ENCODE data around the gene CFAP410. TPM values are rescaled to one million over a fixed set of nuclear protein-coding genes. Genes with fewer than 3 reads are reported as not detected.

Gene CFAP410
- total and polyA plus RNA-seq, 2 of the 8 experiments (the other 6 are each of a cell fraction or from before 2014, with no cell fraction given): 10.6 to 12.0 TPM

DNA sequence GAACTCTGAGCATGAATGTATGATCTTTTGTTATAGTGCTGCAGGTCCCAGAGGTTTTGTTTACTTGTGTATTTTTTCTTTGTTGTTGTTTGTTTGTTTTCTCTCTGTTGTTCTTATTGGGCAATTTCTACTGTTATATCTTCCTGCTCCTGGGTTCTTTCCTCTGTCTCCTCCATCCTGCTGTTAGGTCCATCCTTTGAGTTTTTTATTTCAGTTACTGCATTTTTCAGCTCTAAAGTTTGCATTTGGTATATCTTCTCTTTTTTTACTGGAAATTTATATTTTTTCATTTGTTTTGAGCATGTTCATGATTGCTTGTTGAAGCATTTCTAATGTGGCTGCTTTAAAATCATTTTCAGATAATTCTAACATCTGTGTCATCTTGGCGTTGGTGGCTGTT is 24.1 kb upstream of the CFAP410 start (continued):
- TF ChIP-seq, protein P1, sequence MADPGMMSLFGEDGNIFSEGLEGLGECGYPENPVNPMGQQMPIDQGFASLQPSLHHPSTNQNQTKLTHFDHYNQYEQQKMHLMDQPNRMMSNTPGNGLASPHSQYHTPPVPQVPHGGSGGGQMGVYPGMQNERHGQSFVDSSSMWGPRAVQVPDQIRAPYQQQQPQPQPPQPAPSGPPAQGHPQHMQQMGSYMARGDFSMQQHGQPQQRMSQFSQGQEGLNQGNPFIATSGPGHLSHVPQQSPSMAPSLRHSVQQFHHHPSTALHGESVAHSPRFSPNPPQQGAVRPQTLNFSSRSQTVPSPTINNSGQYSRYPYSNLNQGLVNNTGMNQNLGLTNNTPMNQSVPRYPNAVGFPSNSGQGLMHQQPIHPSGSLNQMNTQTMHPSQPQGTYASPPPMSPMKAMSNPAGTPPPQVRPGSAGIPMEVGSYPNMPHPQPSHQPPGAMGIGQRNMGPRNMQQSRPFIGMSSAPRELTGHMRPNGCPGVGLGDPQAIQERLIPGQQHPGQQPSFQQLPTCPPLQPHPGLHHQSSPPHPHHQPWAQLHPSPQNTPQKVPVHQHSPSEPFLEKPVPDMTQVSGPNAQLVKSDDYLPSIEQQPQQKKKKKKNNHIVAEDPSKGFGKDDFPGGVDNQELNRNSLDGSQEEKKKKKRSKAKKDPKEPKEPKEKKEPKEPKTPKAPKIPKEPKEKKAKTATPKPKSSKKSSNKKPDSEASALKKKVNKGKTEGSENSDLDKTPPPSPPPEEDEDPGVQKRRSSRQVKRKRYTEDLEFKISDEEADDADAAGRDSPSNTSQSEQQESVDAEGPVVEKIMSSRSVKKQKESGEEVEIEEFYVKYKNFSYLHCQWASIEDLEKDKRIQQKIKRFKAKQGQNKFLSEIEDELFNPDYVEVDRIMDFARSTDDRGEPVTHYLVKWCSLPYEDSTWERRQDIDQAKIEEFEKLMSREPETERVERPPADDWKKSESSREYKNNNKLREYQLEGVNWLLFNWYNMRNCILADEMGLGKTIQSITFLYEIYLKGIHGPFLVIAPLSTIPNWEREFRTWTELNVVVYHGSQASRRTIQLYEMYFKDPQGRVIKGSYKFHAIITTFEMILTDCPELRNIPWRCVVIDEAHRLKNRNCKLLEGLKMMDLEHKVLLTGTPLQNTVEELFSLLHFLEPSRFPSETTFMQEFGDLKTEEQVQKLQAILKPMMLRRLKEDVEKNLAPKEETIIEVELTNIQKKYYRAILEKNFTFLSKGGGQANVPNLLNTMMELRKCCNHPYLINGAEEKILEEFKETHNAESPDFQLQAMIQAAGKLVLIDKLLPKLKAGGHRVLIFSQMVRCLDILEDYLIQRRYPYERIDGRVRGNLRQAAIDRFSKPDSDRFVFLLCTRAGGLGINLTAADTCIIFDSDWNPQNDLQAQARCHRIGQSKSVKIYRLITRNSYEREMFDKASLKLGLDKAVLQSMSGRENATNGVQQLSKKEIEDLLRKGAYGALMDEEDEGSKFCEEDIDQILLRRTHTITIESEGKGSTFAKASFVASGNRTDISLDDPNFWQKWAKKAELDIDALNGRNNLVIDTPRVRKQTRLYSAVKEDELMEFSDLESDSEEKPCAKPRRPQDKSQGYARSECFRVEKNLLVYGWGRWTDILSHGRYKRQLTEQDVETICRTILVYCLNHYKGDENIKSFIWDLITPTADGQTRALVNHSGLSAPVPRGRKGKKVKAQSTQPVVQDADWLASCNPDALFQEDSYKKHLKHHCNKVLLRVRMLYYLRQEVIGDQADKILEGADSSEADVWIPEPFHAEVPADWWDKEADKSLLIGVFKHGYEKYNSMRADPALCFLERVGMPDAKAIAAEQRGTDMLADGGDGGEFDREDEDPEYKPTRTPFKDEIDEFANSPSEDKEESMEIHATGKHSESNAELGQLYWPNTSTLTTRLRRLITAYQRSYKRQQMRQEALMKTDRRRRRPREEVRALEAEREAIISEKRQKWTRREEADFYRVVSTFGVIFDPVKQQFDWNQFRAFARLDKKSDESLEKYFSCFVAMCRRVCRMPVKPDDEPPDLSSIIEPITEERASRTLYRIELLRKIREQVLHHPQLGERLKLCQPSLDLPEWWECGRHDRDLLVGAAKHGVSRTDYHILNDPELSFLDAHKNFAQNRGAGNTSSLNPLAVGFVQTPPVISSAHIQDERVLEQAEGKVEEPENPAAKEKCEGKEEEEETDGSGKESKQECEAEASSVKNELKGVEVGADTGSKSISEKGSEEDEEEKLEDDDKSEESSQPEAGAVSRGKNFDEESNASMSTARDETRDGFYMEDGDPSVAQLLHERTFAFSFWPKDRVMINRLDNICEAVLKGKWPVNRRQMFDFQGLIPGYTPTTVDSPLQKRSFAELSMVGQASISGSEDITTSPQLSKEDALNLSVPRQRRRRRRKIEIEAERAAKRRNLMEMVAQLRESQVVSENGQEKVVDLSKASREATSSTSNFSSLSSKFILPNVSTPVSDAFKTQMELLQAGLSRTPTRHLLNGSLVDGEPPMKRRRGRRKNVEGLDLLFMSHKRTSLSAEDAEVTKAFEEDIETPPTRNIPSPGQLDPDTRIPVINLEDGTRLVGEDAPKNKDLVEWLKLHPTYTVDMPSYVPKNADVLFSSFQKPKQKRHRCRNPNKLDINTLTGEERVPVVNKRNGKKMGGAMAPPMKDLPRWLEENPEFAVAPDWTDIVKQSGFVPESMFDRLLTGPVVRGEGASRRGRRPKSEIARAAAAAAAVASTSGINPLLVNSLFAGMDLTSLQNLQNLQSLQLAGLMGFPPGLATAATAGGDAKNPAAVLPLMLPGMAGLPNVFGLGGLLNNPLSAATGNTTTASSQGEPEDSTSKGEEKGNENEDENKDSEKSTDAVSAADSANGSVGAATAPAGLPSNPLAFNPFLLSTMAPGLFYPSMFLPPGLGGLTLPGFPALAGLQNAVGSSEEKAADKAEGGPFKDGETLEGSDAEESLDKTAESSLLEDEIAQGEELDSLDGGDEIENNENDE (IDR thresholded peaks at IDR 0.05; ENCODE audit: insufficient replicate concordance, low read length): no peak
- TF ChIP-seq TAF7 (optimal IDR thresholded peaks at IDR 0.05; ENCODE audit: borderline replicate concordance, low read depth, low read length): no peak
- TF ChIP-seq NANOG (IDR thresholded peaks at IDR 0.05; ENCODE audit: insufficient read depth, low read depth, low read length, poor library complexity, severe bottlenecking): no peak
- TF ChIP-seq EZH2 (IDR thresholded peaks at IDR 0.05; ENCODE audit: low read depth, low read length, severe bottlenecking): no peak
- TF ChIP-seq TAF1 (IDR thresholded peaks at IDR 0.05; ENCODE audit: low read depth, low read length): no peak

Measured in H1 (cell line).